HCT116 (cell line): ENCODE results near the gene ENTPD7. TPM values are rescaled to one million over a fixed set of nuclear protein-coding genes. Genes with fewer than 3 reads are reported as not detected.
A peak's percentile ranks its signal among the peaks of the same experiment; 100 is the strongest.

ENCODE experiments used
- ATAC-seq: fragments of 200-7000 bp; cut with Tn5 transposase; 2 replicates; pipeline ENCODE4 v1.9.1; 2020; ENCODE audit warnings: mild to moderate bottlenecking, moderate library complexity
- BruUV-seq: library from RNA; stranded (reverse); fragments of 400-500 nt; replicated peaks from 2 replicates; lab custom pipeline; 2021; lab: Mats Ljungman, UMichigan
- CTCF ChIA-PET: fragments of 300-600 bp; sonication (Branson Sonifier 250); formaldehyde crosslinking; loops from one replicate; lab custom pipeline; 2021; ENCODE audit warnings: antibody characterized with exemption; lab: Charles Lee
- POLR2A ChIA-PET: fragments of 300-600, 350-600 bp; sonication (Branson Sonifier 250); formaldehyde crosslinking; loops from one replicate; lab custom pipeline; 2021; ENCODE audit warnings: antibody characterized with exemption; lab: Charles Lee
- RAD21 ChIA-PET, 2 experiments: fragments of 300-600 bp; sonication (Branson Sonifier 250); formaldehyde crosslinking; loops; one replicate each; lab custom pipeline; 2023; ENCODE audit warnings: low total read pairs in 2 of 2; ENCODE audit not compliant: uncharacterized antibody in 2 of 2, unreplicated experiment in 2 of 2, low non-redundant PET in 1 of 2; lab: Charles Lee
- DNase-seq: peaks from one replicate; pipeline ENCODE4 v3.0.0-alpha.2; 2010; ENCODE audit warnings: low read depth, low spot score
- H2AFZ ChIP-seq: fragments of 200-600 bp; shearing (Covaris generic), sonication (generic); 2 replicates; pipeline ENCODE4 v1.6.1; 2017; ENCODE audit warnings: low read depth, mixed run types, mixed read lengths, antibody characterized with exemption, low read length; ENCODE audit not compliant: poor library complexity, severe bottlenecking
- H3K27ac ChIP-seq: 2 replicates; pipeline ENCODE4 v1.5.1; 2012; ENCODE audit warnings: low read depth, low read length
- H3K27me3 ChIP-seq: fragments of 200-600 bp; sonication (generic); 2 replicates; pipeline ENCODE4 v1.6.1; 2016; ENCODE audit warnings: mixed run types, low read length, mixed read lengths; ENCODE audit not compliant: insufficient read depth
- H3K36me3 ChIP-seq, 2 experiments: fragments of 200-500 bp in 1 of 2; fragments of 200-600 bp in 1 of 2; sonication (Bioruptor generic) in 1 of 2; sonication (generic) in 1 of 2; 2 replicates each; pipeline versions ENCODE4 v1.5.1 to v1.6.1; 2014 to 2016; ENCODE audit warnings: low read length in 2 of 2, inconsistent platforms in 1 of 2, mixed read lengths in 1 of 2, mixed run types in 1 of 2; ENCODE audit not compliant: insufficient read depth in 2 of 2, control insufficient read depth in 1 of 2
- H3K4me1 ChIP-seq, 2 experiments: fragments of 200-600 bp in 1 of 2; sonication (generic) in 1 of 2; 2 replicates each; pipeline versions ENCODE4 v1.5.1 to v1.6.1; 2012 to 2017; ENCODE audit warnings: low read length in 2 of 2, inconsistent platforms in 1 of 2, mild to moderate bottlenecking in 1 of 2, mixed read lengths in 1 of 2, mixed run types in 1 of 2, moderate library complexity in 1 of 2; ENCODE audit not compliant: insufficient read depth in 2 of 2, control insufficient read depth in 1 of 2
- H3K4me2 ChIP-seq: fragments of 200-600 bp; sonication (generic); 2 replicates; pipeline ENCODE4 v1.6.1; 2017; ENCODE audit warnings: mixed run types, low read length, mixed read lengths
- H3K4me3 ChIP-seq, 2 experiments: fragments of 200-600 bp in 1 of 2; sonication (generic) in 1 of 2; replicated peaks in 1 of 2; 2 replicates each; pipeline ENCODE4 v1.5.1; 2011 to 2016; ENCODE audit warnings: low read length in 2 of 2, control low read depth in 1 of 2, low read depth in 1 of 2, mild to moderate bottlenecking in 1 of 2, mixed read lengths in 1 of 2, mixed run types in 1 of 2
- H3K79me2 ChIP-seq: fragments of 200-600 bp; sonication (generic); 2 replicates; pipeline ENCODE4 v1.6.1; 2017; ENCODE audit warnings: mild to moderate bottlenecking, mixed run types, low read length, moderate library complexity, mixed read lengths; ENCODE audit not compliant: insufficient read depth
- H3K9ac ChIP-seq: fragments of 200-600 bp; sonication (generic); 2 replicates; pipeline ENCODE4 v1.6.1; 2016; ENCODE audit warnings: low read length, mixed read lengths
- H3K9me2 ChIP-seq: fragments of 200-600 bp; sonication (generic), shearing (Covaris generic); 2 replicates; pipeline ENCODE4 v1.6.1; 2017; ENCODE audit warnings: mixed run types, mild to moderate bottlenecking, moderate library complexity; ENCODE audit not compliant: insufficient read depth
- H3K9me3 ChIP-seq, 2 experiments: fragments of 200-500 bp in 1 of 2; fragments of 200-600 bp in 1 of 2; sonication (Bioruptor generic) in 1 of 2; sonication (generic) in 1 of 2; 2 replicates each; pipeline ENCODE4 v1.6.1; 2014 to 2017; ENCODE audit warnings: low read length in 2 of 2, mixed read lengths in 2 of 2, inconsistent platforms in 1 of 2, low read depth in 1 of 2, mild to moderate bottlenecking in 1 of 2, mixed run types in 1 of 2, moderate library complexity in 1 of 2; ENCODE audit not compliant: control insufficient read depth in 1 of 2, insufficient read depth in 1 of 2
- H4K20me1 ChIP-seq: fragments of 200-600 bp; sonication (generic), shearing (Covaris generic); 2 replicates; pipeline ENCODE4 v1.6.1; 2017; ENCODE audit warnings: mixed run types, mild to moderate bottlenecking, moderate library complexity; ENCODE audit not compliant: insufficient read depth
- CTCF ChIP-seq, 3 experiments: fragments of 200-600 bp in 1 of 3; sonication (generic) in 1 of 3; IDR thresholded peaks in 2 of 3; conservative IDR thresholded peaks in 1 of 3; 2 replicates each; pipeline ENCODE4 v1.5.1; 2012 to 2017; ENCODE audit warnings: low read depth in 2 of 3, low read length in 2 of 3, antibody characterized with exemption in 1 of 3, borderline replicate concordance in 1 of 3, control low read depth in 1 of 3, mild to moderate bottlenecking in 1 of 3, mixed read lengths in 1 of 3, mixed run types in 1 of 3, moderate library complexity in 1 of 3; ENCODE audit not compliant: insufficient read depth in 1 of 3
- EGR1 ChIP-seq: IDR thresholded peaks from 2 replicates; pipeline ENCODE4 v1.6.1; 2012; ENCODE audit warnings: low read depth
- EZH2 ChIP-seq: fragments of 200-600 bp; sonication (generic); IDR thresholded peaks from 2 replicates; pipeline ENCODE4 v1.6.1; 2017; ENCODE audit warnings: antibody characterized with exemption, mixed run types
- JUND ChIP-seq: IDR thresholded peaks from 2 replicates; pipeline ENCODE4 v1.6.1; 2012
- MAX ChIP-seq: IDR thresholded peaks from 2 replicates; pipeline ENCODE4 v1.6.1; 2012
- RAD21 ChIP-seq: IDR thresholded peaks from 2 replicates; pipeline ENCODE4 v1.6.1; 2012; ENCODE audit warnings: low read depth, mild to moderate bottlenecking
- SRF ChIP-seq: IDR thresholded peaks from 2 replicates; pipeline ENCODE4 v1.6.1; 2012; ENCODE audit warnings: low read depth
- ZNF274 ChIP-seq: fragments of 200-500 bp; sonication (Bioruptor generic); IDR thresholded peaks from 2 replicates; pipeline ENCODE4 v1.6.1; 2014; ENCODE audit warnings: mild to moderate bottlenecking, low read depth, low read length, inconsistent platforms
- intact Hi-C: fragments of 100-400 bp; cut with micrococcal nuclease; formaldehyde crosslinking; loops from 2 replicates; pipeline ENCODE4 v1.10.0; 2022
- total RNA-seq: library from RNA; stranded (reverse); gene quantifications from one replicate; pipeline ENCODE4 v1.2.1, GENCODE V29; 2021; ENCODE audit not compliant: unreplicated experiment
- TF ChIP-seq, protein P1 (sequence below): IDR thresholded peaks from 2 replicates; pipeline ENCODE4 v1.6.1; 2012

ENTPD7 gene
- total RNA-seq, 1 experiment from 2014 or later = 12.3 TPM

DNA sequence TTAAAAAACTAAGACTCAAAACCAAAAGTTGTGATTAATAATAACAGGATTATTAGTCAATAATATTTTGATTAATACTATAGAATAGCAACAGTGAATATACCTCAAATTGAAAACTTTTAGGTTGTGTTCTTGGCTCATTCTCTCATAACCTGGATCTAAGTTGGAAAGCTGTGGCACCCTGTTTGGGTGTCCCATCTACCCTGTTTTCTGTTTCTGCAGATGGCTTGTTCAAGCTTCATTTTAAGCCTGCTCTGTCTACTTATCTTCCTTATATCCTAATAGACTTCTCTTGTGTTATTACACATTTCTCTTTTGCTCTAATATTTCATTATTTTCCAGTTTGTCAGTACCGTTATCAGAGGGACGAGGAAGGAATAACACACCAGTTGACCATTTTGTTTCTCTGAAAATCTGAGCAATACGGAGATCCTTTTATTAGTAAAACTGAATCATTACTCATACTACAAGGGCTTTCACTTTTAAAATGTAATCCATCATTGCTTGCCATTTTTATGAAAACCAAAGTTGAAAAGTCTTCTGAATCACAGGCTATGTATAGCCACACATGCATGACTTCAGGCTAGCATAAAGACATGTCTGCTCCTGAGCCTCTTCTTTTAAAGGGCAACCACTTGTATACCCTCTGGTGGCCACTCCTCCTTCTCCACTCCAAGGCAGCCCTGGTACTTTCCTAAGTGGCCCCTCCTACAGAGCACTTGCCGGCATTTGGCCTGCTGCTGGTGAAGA is 50.3 kb downstream of the ENTPD7 start:
- CTCF ChIA-PET = interaction anchor here (1.1 to 2.4 kb wide), 3 partner anchors 98 to 274 kb away, joined by 3 to 12 read pairs (median 3); no protein-coding TSS in a partner anchor

GRCh38 chr10:99711129-99711719 is 51.9 kb downstream of the ENTPD7 start:
- Histone ChIP-seq H3K4me1 (no peaks in the 10 kb centered on the region), H3K79me2 (no peaks in the 10 kb centered on the region), H3K4me2 (no peak overlapping the region), H3K9ac (no peak overlapping the region), H4K20me1 (no peaks in the 10 kb centered on the region), H2AFZ (no peak overlapping the region), H3K9me3 (no peaks in the 10 kb centered on the region), H3K36me3 (peaks cover 41 to 43% of the 10 kb centered on the region in 2 experiments), H3K9me2 (no peaks in the 10 kb centered on the region), H3K27me3 (no peaks in the 10 kb centered on the region), H3K27ac (no peak overlapping the region), H3K4me3 (no peak overlapping the region)
- ChIA-PET RAD21 (no interaction called here), POLR2A (no interaction called here), CTCF (interaction anchor here (0.6 to 2.4 kb wide), 5 partner anchors 46 to 275 kb away, joined by 3 to 12 read pairs (median 3); no protein-coding TSS in a partner anchor)
- peak; percentile 94 for ATAC-seq
- BruUV-seq = no TSS peak
- peak; percentile 88 for TF ChIP-seq RAD21
- no peak for TF ChIP-seq SRF
- TF ChIP-seq, protein P1, sequence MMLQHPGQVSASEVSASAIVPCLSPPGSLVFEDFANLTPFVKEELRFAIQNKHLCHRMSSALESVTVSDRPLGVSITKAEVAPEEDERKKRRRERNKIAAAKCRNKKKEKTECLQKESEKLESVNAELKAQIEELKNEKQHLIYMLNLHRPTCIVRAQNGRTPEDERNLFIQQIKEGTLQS = no peak
- peak; percentile 72 to 84 (median 79) for TF ChIP-seq CTCF (IDR thresholded peaks at IDR 0.05 in 2 of 3, conservative IDR thresholded peaks at IDR 0.05 in 1 of 3; ENCODE audit: borderline replicate concordance in 1 of 3, insufficient read depth in 1 of 3, low read depth in 2 of 3, low read length in 2 of 3)
- TF ChIP-seq MAX = no peak
- no peak for TF ChIP-seq EGR1
- TF ChIP-seq JUND = 0 out of 2 replicates have a peak, but pooled peaks have one; percentile 9
- intact Hi-C loops = loop anchor here (1.0 to 5.0 kb wide), 5 partner anchors 81 to 319 kb away; partner anchors contain the start of gene SLC25A28
- peak; percentile 54 for DNase-seq

More for the DNA sequence above, 50.3 kb downstream of the ENTPD7 start:
- H3K79me2 ChIP-seq = no peaks in the 10 kb centered on the region
- RAD21 ChIA-PET = no interaction called here
- no peak overlapping the region for H3K4me2 ChIP-seq
- no peak overlapping the region for H3K9ac ChIP-seq
- no peak overlapping the region for H3K27ac ChIP-seq
- no peaks in the 10 kb centered on the region for H3K9me2 ChIP-seq
- POLR2A ChIA-PET = no interaction called here
- intact Hi-C loops = loop anchor here (2.0 to 5.0 kb wide), 4 partner anchors 89 to 317 kb away; partner anchors contain the start of gene SLC25A28
- no peaks in the 10 kb centered on the region for H3K4me1 ChIP-seq
- H3K36me3 ChIP-seq = peaks cover 30 to 37% of the 10 kb centered on the region in 2 experiments; a peak in 3 of 4 replicates
- ATAC-seq (peak; percentile 54), DNase-seq (no peak)
- H4K20me1 ChIP-seq = no peaks in the 10 kb centered on the region
- no peaks in the 10 kb centered on the region for H3K9me3 ChIP-seq
- no peaks in the 10 kb centered on the region for H3K27me3 ChIP-seq
- no peak for TF ChIP-seq EZH2
- TF ChIP-seq ZNF274 = no peak
- no TSS peak for BruUV-seq
- H2AFZ ChIP-seq = no peak overlapping the region
- H3K4me3 ChIP-seq = no peak overlapping the region
